Subcutaneous preadipocyte (primary cell): Measurements from ENCODE around the gene COL21A1. TPM values are rescaled to one million over a fixed set of nuclear protein-coding genes. Genes with fewer than 3 reads are reported as not detected.

ENCODE experiments used
- small RNA-seq: library from RNA; depleted of rRNA; stranded (forward); fragments of <200 nt; gene quantifications from one replicate; pipeline ENCODE3, GENCODE V24; 2012
- total RNA-seq: library from RNA; depleted of rRNA; stranded (reverse); fragments of >200 nt; gene quantifications from 2 replicates; pipeline ENCODE4 v1.2.3, GENCODE V29; 2012

The COL21A1 gene
- total RNA-seq, result 5.3 and 11.4 TPM in 2 replicates

GRCh38 chr6:56246881-56247653, at the start of gene COL21A1:
Gene COL21A1, minus strand, starts transcription at chr6:56247580. Its CDS starts 64,962 bp downstream, at chr6:56182618.

Small RNA genes within 50 kb of the gene (small RNA-seq; reads per million reads assigned to genes)
- gene DHFRP6, result not detected
